ENCODE data around the gene SDR42E2.
"Not testable (repeated sequence)": the region's sequence is repeated elsewhere in the genome, so short reads cannot be mapped to it uniquely, and the experiment has no call there.

SDR42E2 gene

GRCh38 chr16:22162656-22163009 is 327 bp downstream of the SDR42E2 start:
- no peak for DNase-seq (ENCODE audit: low read depth)

GRCh38 chr16:22163806-22164205 is 1.5 kb downstream of the SDR42E2 start:
- no peak for DNase-seq (ENCODE audit: low read depth)

- DNase-seq (ENCODE audit: low read depth): no peak
These were observed 2.2 kb downstream of the SDR42E2 start for GRCh38 chr16:22164482-22164881.

- DNase-seq (ENCODE audit: low read depth): no peak
These were observed 3.4 kb downstream of the SDR42E2 start for GRCh38 chr16:22165508-22166285.

GRCh38 chr16:22171953-22172352 is 9.6 kb downstream of the SDR42E2 start:
- no peak for DNase-seq (ENCODE audit: low read depth)

- not testable (repeated sequence) for DNase-seq (ENCODE audit: low read depth)
These were observed 10.3 kb downstream of the SDR42E2 start for GRCh38 chr16:22172642-22173041.

GRCh38 chr16:22174642-22175041 is 12.3 kb downstream of the SDR42E2 start:
- DNase-seq (ENCODE audit: low read depth): no peak

- no peak for DNase-seq (ENCODE audit: low read depth)
These were observed 15.9 kb downstream of the SDR42E2 start for GRCh38 chr16:22177968-22178930.

- no peak for DNase-seq (ENCODE audit: low read depth)
These were observed 19.1 kb downstream of the SDR42E2 start for GRCh38 chr16:22181426-22181825.

GRCh38 chr16:22181843-22182242 is 19.5 kb downstream of the SDR42E2 start:
- no peak for DNase-seq (ENCODE audit: low read depth)

- no peak for DNase-seq (ENCODE audit: low read depth)
These were observed 21.0 kb downstream of the SDR42E2 start for GRCh38 chr16:22183335-22183734.

- DNase-seq (ENCODE audit: low read depth): no peak
These were observed 21.8 kb downstream of the SDR42E2 start for GRCh38 chr16:22183901-22184614.

GRCh38 chr16:22184615-22184968 is 22.3 kb downstream of the SDR42E2 start:
- DNase-seq (ENCODE audit: low read depth): no peak

GRCh38 chr16:22186517-22186916 is 24.2 kb downstream of the SDR42E2 start:
- DNase-seq (ENCODE audit: low read depth): no peak

- no peak for DNase-seq (ENCODE audit: low read depth)
These were observed 25.9 kb downstream of the SDR42E2 start for GRCh38 chr16:22188267-22188594.

GRCh38 chr16:22188595-22189442 is 26.5 kb downstream of the SDR42E2 start:
- DNase-seq (ENCODE audit: low read depth): peak; percentile 88

GRCh38 chr16:22189473-22190080 is 27.3 kb downstream of the SDR42E2 start:
- DNase-seq (ENCODE audit: low read depth): peak; percentile 29

GRCh38 chr16:22190081-22190775 is 27.9 kb downstream of the SDR42E2 start:
- DNase-seq (ENCODE audit: low read depth): peak; percentile 99

- peak; percentile 99 for DNase-seq (ENCODE audit: low read depth)
These were observed 28.6 kb downstream of the SDR42E2 start for GRCh38 chr16:22190776-22191531.
